DOHH2 (cell line): Measurements from ENCODE around the gene IFRD2.

Source experiments
- H3F3A ChIP-seq: fragments of 200-600 bp; sonication (generic), shearing (Covaris generic); 2 replicates; pipeline ENCODE4 v1.6.0; 2016; ENCODE audit warnings: antibody characterized with exemption, mild to moderate bottlenecking; ENCODE audit not compliant: control insufficient read depth, insufficient read depth
- H3K27ac ChIP-seq: fragments of 200-600 bp; sonication (generic); 2 replicates; pipeline ENCODE4 v1.5.1; 2014; ENCODE audit warnings: low read depth, mild to moderate bottlenecking, low read length, moderate library complexity
- H3K27me3 ChIP-seq: fragments of 200-600 bp; sonication (generic); 2 replicates; pipeline ENCODE4 v1.6.1; 2014; ENCODE audit warnings: mild to moderate bottlenecking, low read length, mixed read lengths; ENCODE audit not compliant: control insufficient read depth
- H3K36me3 ChIP-seq: fragments of 200-600 bp; sonication (generic); 2 replicates; pipeline ENCODE4 v1.6.1; 2014; ENCODE audit warnings: mild to moderate bottlenecking, low read length, moderate library complexity, mixed read lengths; ENCODE audit not compliant: control insufficient read depth
- H3K4me1 ChIP-seq: fragments of 200-600 bp; sonication (generic); 2 replicates; pipeline ENCODE4 v1.6.1; 2014; ENCODE audit warnings: mild to moderate bottlenecking, low read length, mixed read lengths; ENCODE audit not compliant: control insufficient read depth
- H3K4me2 ChIP-seq: fragments of 200-600 bp; sonication (generic); 2 replicates; pipeline ENCODE4 v1.6.0; 2014; ENCODE audit warnings: mild to moderate bottlenecking, low read length, moderate library complexity
- H3K4me3 ChIP-seq: fragments of 200-600 bp; sonication (generic); 2 replicates; pipeline ENCODE4 v1.5.1; 2014; ENCODE audit warnings: mild to moderate bottlenecking, low read length, mixed read lengths
- H3K79me2 ChIP-seq: fragments of 200-600 bp; sonication (generic); 2 replicates; pipeline ENCODE4 v1.6.1; 2014; ENCODE audit warnings: mild to moderate bottlenecking, low read length, mixed read lengths; ENCODE audit not compliant: control insufficient read depth
- H3K9me2 ChIP-seq: fragments of 200-600 bp; sonication (generic); replicated peaks from 2 replicates; pipeline ENCODE4 v1.6.1; 2014; ENCODE audit warnings: mild to moderate bottlenecking, low read length, mixed read lengths; ENCODE audit not compliant: control insufficient read depth
- H3K9me3 ChIP-seq: fragments of 200-600 bp; sonication (generic); 2 replicates; pipeline ENCODE4 v1.6.1; 2014; ENCODE audit warnings: antibody characterized with exemption, low read length, mixed read lengths; ENCODE audit not compliant: control insufficient read depth, insufficient read depth
- H4K20me1 ChIP-seq: fragments of 200-600 bp; sonication (generic); 2 replicates; pipeline ENCODE4 v1.6.0; 2014; ENCODE audit warnings: low read depth, mild to moderate bottlenecking, antibody characterized with exemption, low read length, moderate library complexity; ENCODE audit not compliant: control insufficient read depth, insufficient read depth
- CTCF ChIP-seq: fragments of 200-600 bp; sonication (generic); IDR thresholded peaks from one replicate; pipeline ENCODE4 v1.5.1; 2014; ENCODE audit warnings: antibody characterized with exemption, mild to moderate bottlenecking, low read depth, low read length; ENCODE audit not compliant: poor library complexity, severe bottlenecking
- EZH2phosphoT487 ChIP-seq: fragments of 200-600 bp; sonication (generic); IDR thresholded peaks from 2 replicates; pipeline ENCODE4 v1.6.1; 2017; ENCODE audit warnings: borderline replicate concordance, mild to moderate bottlenecking, antibody characterized with exemption, low read length, moderate library complexity, mixed read lengths

IFRD2 gene

DNA sequence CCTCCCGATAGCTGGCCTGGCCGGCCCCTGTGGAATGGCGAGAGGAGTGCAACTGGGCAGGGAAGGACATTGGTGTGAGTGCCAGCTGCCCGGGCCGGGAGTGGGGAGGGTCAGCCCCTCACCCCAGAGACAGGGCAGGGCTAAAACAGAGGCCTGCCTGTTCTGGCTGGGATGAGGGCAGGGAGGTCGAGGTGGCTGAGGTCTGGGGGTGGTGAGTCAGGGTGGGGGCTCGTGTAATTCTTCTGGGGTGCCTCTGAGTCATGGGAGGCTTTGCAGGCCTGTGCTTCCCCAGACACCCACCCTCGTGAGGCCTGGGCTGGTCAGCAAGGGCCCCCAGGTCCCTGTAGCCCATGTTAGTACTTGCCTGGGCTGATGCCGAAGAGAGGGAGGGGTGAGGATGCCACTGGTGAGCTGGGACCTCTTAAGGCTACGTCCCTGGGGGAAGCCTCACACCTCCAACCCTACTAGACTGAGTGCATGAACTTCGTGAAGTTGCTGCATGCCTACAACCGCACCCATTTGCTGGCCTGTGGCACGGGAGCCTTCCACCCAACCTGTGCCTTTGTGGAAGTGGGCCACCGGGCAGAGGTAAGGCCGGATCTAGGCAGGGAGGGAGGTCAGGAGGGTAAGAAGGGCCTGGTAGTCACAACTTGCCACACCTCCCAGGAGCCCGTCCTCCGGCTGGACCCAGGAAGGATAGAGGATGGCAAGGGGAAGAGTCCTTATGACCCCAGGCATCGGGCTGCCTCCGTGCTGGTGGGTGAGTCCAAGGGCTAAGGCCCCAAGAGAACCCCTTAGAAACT lies 21.6 kb downstream of the IFRD2 start:
- no peaks in the 10 kb centered on the region for H3K9me2 ChIP-seq
- no peaks in the 10 kb centered on the region for H3K36me3 ChIP-seq
- H3K79me2 ChIP-seq: no peaks in the 10 kb centered on the region
- no peaks in the 10 kb centered on the region for H4K20me1 ChIP-seq
- H3K27ac ChIP-seq: no peak overlapping the region
- peaks cover 62% of the 10 kb centered on the region for H3K27me3 ChIP-seq
- peaks cover 13% of the 10 kb centered on the region for H3K4me1 ChIP-seq
- no peaks in the 10 kb centered on the region for H3F3A ChIP-seq
- no peak overlapping the region for H3K4me2 ChIP-seq
- no peaks in the 10 kb centered on the region for H3K9me3 ChIP-seq
- H3K4me3 ChIP-seq: no peak overlapping the region
- TF ChIP-seq CTCF: no peak
- TF ChIP-seq EZH2phosphoT487: no peak

GRCh38 chr3:50269977-50270413 lies 22.2 kb downstream of the IFRD2 start:
- H3K9me3 ChIP-seq: no peaks in the 10 kb centered on the region
- no peaks in the 10 kb centered on the region for H3K9me2 ChIP-seq
- H3K27ac ChIP-seq: no peak overlapping the region
- H3F3A ChIP-seq: no peaks in the 10 kb centered on the region
- no peak overlapping the region for H3K4me2 ChIP-seq
- no peak for TF ChIP-seq CTCF
- TF ChIP-seq EZH2phosphoT487: no peak
- H3K36me3 ChIP-seq: no peaks in the 10 kb centered on the region
- no peak overlapping the region for H3K4me3 ChIP-seq
- peaks cover 13% of the 10 kb centered on the region for H3K4me1 ChIP-seq
- no peaks in the 10 kb centered on the region for H4K20me1 ChIP-seq
- peaks cover 55% of the 10 kb centered on the region for H3K27me3 ChIP-seq
- H3K79me2 ChIP-seq: no peaks in the 10 kb centered on the region

- no peaks in the 10 kb centered on the region for H3K79me2 ChIP-seq
- no peaks in the 10 kb centered on the region for H3F3A ChIP-seq
- H3K36me3 ChIP-seq: no peaks in the 10 kb centered on the region
- TF ChIP-seq EZH2phosphoT487 (no peak), CTCF (no peak)
- no peaks in the 10 kb centered on the region for H3K9me3 ChIP-seq
- no peak overlapping the region for H3K4me3 ChIP-seq
- peaks cover 12% of the 10 kb centered on the region for H3K4me1 ChIP-seq
- no peak overlapping the region for H3K4me2 ChIP-seq
- no peaks in the 10 kb centered on the region for H4K20me1 ChIP-seq
- no peaks in the 10 kb centered on the region for H3K9me2 ChIP-seq
- H3K27me3 ChIP-seq: peaks cover 50% of the 10 kb centered on the region
- no peak overlapping the region for H3K27ac ChIP-seq
Observed at GRCh38 chr3:50269460-50269859, 22.8 kb downstream of the IFRD2 start.
